ENCODE data around the gene NRGN. TPM values are rescaled to one million over a fixed set of nuclear protein-coding genes. Genes with fewer than 3 reads are reported as not detected.

Gene NRGN
- total RNA-seq, 4 donors from 2014 or later, result 1.4 to 3.1 (median 2.4) TPM; not detected in 1

GRCh38 chr11:124756033-124756752, 16.5 kb downstream of the NRGN start:
- H3K4me3 ChIP-seq, result no peak overlapping the region
- H3K27me3 ChIP-seq, result peaks cover 0 to 97% of the 10 kb centered on the region in 2 donors
- H3K27ac ChIP-seq, result no peak overlapping the region
- WGBS, 2 donors, result 26 to 31% methylated on average over 9 of the region's 9 CpGs
- H3K9me3 ChIP-seq, result no peaks in the 10 kb centered on the region
- no peaks in the 10 kb centered on the region for H3K36me3 ChIP-seq
- peaks cover 0 to 42% (median 27%) of the 10 kb centered on the region in 4 donors for H3K4me1 ChIP-seq
- DNase-seq (ENCODE audit: low spot score in 2 of 2), result no peak
- TF ChIP-seq EP300 (IDR thresholded peaks at IDR 0.05) (no peak), POLR2A (IDR thresholded peaks at IDR 0.05) (no peak)
- TF ChIP-seq, protein P1, sequence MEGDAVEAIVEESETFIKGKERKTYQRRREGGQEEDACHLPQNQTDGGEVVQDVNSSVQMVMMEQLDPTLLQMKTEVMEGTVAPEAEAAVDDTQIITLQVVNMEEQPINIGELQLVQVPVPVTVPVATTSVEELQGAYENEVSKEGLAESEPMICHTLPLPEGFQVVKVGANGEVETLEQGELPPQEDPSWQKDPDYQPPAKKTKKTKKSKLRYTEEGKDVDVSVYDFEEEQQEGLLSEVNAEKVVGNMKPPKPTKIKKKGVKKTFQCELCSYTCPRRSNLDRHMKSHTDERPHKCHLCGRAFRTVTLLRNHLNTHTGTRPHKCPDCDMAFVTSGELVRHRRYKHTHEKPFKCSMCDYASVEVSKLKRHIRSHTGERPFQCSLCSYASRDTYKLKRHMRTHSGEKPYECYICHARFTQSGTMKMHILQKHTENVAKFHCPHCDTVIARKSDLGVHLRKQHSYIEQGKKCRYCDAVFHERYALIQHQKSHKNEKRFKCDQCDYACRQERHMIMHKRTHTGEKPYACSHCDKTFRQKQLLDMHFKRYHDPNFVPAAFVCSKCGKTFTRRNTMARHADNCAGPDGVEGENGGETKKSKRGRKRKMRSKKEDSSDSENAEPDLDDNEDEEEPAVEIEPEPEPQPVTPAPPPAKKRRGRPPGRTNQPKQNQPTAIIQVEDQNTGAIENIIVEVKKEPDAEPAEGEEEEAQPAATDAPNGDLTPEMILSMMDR (IDR thresholded peaks at IDR 0.05), result no peak

DNA sequence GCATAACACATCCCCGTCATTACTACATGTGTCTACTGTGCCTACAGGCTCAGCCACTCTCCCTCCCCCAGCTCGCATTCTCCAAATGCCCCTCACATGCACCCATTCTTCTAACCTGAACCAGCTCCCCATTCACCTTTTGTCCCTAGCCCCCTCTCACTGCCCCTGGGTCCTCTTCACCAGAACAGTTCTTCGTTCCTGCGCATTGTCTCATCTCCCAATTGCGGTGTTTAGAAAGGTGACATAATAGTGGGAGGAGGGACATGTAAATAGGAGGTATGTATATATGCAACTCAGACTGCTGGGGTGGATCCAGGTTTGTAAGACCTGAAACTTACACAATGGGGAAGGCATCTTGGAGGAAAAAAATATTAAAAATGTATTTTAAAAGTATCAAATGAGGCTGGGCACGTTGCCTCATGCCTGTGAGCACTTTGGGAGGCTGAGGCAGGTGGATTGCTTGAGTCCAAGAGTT, 17.0 kb downstream of the NRGN start:
- peaks cover 0 to 38% (median 27%) of the 10 kb centered on the region in 4 donors for H3K4me1 ChIP-seq
- H3K27ac ChIP-seq, result no peak overlapping the region
- DNase-seq (ENCODE audit: low spot score in 2 of 2), result no peak
- peaks cover 0 to 97% of the 10 kb centered on the region in 2 donors for H3K27me3 ChIP-seq
- H3K36me3 ChIP-seq, result no peaks in the 10 kb centered on the region
- TF ChIP-seq, protein P1 (IDR thresholded peaks at IDR 0.05), result no peak
- H3K4me3 ChIP-seq, result no peak overlapping the region
- H3K9me3 ChIP-seq, result no peaks in the 10 kb centered on the region
- WGBS, 2 donors, result 32 to 33% methylated on average over 6 of the region's 6 CpGs

GRCh38 chr11:124757320-124757719, 17.6 kb downstream of the NRGN start:
- WGBS, 2 donors, result 48 to 54% methylated on average over 3 of the region's 3 CpGs
- Histone ChIP-seq H3K27ac (no peak overlapping the region), H3K9me3 (no peaks in the 10 kb centered on the region), H3K4me1 (peaks cover 0 to 38% (median 27%) of the 10 kb centered on the region in 4 donors), H3K27me3 (peaks cover 0 to 96% of the 10 kb centered on the region in 2 donors), H3K4me3 (no peak overlapping the region), H3K36me3 (no peaks in the 10 kb centered on the region)
- TF ChIP-seq EP300 (IDR thresholded peaks at IDR 0.05), result no peak
- TF ChIP-seq, protein P1 (IDR thresholded peaks at IDR 0.05), result no peak
- no peak for TF ChIP-seq POLR2A (IDR thresholded peaks at IDR 0.05)
- DNase-seq (ENCODE audit: low spot score in 2 of 2), result no peak

- H3K9me3 ChIP-seq, result no peaks in the 10 kb centered on the region
- no peaks in the 10 kb centered on the region for H3K36me3 ChIP-seq
- TF ChIP-seq POLR2A (IDR thresholded peaks at IDR 0.05) (no peak), EP300 (IDR thresholded peaks at IDR 0.05) (peak in 1 of 2 donors; percentile 15)
- TF ChIP-seq, protein P1 (IDR thresholded peaks at IDR 0.05), result peak; percentile 59 to 78 (median 68)
- peak overlapping the region in 3 of 4 donors; percentile 3 to 79 (median 72) for H3K27ac ChIP-seq
- DNase-seq (ENCODE audit: low spot score in 2 of 2), result peak in 1 of 2 donors; percentile 59
- peaks cover 0 to 96% of the 10 kb centered on the region in 2 donors for H3K27me3 ChIP-seq
- peak overlapping the region; percentile 19 to 55 (median 33) for H3K4me3 ChIP-seq
- WGBS, 2 donors, result 5 to 7% methylated on average over 40 to 50 of the region's 53 CpGs
- H3K4me1 ChIP-seq, result peaks cover 0 to 51% (median 33%) of the 10 kb centered on the region in 4 donors
Observed at GRCh38 chr11:124758355-124759265, 18.9 kb downstream of the NRGN start.

Data from tibial nerve (tissue), 4 donors.